ENCODE data around the gene DRAP1.

DRAP1 gene

DNA sequence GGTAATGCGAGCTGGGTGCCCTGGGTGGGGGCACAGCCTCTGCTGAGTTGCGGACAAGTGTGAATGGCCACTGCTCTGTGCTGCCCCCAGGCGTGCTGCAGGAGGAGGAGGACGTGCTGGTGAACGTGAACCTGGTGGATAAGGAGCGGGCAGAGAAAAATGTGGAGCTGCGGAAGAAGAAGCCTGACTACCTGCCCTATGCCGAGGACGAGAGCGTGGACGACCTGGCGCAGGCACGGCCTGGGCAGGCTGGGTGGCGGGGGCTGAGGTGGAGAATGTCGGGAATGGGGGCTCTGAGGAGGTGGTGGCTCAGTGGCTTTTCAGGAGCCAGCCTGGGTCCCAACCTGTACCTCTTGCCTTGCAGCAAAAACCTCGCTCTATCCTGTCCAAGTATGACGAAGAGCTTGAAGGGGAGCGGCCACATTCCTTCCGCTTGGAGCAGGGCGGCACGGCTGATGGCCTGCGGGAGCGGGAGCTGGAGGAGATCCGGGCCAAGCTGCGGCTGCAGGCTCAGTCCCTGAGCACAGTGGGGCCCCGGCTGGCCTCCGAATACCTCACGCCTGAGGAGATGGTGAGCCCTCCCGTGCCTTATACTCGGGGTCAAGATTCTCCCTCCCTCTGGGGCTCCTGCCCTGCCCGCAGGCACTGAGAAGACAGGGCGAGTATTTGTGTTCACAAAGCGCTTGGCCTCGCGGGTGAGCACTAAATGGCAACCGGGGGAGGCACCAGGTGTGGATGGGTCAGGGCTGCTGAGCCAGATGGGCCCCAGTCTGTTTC is 46.9 kb downstream of the DRAP1 start:
- DNase-seq, result no peak

DNA sequence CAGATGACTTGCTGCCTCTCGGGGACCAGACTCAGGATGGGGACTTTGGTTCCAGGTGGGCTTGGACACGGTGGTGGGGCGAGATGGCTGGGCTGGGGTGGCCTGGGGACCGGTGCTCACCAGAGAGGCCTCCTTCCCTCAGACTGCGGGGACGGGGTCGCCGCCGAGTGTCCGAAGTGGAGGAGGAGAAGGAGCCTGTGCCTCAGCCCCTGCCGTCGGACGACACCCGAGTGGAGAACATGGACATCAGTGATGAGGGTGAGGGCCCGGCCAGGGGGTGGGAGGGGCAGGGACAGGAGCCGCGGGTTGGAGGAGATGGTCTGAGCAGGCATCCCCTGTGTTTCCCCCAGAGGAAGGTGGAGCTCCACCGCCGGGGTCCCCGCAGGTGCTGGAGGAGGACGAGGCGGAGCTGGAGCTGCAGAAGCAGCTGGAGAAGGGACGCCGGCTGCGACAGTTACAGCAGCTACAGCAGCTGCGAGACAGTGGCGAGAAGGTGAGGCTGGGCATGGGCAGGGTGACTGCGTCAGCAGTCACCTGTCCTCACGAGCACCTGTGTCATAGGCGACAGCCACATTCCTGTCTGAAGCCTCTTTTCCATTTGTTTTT is 48.2 kb downstream of the DRAP1 start:
- DNase-seq, result no peak

DNA sequence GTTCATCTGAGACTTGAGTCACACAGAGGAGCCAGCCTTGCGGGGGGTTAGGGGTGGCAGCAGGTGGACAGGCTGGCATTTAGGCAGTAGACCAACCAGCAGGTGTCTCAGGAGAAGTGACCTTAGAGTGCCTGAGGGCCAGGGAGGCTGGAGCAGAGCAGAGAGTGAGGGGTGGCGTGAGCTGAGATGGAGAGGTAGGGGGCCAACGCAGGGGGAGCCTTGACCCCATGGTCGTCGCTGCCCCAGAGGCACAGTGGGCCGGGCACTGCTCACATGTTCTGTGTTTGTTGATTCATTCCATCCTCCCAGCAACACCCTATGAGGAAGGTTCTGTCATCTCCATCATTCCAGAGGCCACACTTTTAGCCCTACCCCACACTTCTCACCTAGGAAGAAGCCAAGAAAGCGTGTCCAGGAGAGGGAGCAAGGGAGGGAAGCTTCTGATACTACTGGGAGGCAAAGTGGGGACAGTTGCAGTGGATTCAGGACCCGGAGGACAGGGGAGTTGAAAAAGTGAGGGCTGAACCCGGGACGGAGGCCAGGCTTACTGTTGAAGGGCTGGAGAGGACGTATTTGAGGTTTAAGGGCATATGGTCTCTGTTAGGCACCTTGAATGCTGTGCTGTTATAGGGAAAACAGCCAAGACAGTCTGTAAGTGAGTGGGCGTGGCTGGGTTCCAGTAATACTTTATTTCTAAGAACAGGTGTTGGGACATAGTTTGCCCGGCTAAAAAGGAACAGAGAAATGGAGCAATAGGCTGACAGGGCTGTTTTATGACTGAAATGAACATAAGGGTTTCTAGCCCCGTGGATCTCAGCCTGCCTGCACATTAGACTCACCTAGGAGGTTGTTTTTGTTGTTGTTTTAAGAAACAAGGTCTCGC is 49.6 kb downstream of the DRAP1 start:
- no peak for DNase-seq

Data from NK-92 treated with Interleukin-12 subunit alpha and Interleukin-12 subunit beta, amount 100 ng/mL, for 24 hours (cell line).